HL-60/S4 treated with phorbol 12-myristate 13-acetate at 8.2 ng/mL for 4 days and 3 days (cell line): ENCODE measurements around the gene UNC5C.

Source experiments
- in situ Hi-C: fragments of 300-500 bp; cut with MboI; formaldehyde crosslinking; loops from 2 replicates; pipeline ENCODE4 v1.15.0; 2022; ENCODE audit warnings: low sequenced_read_pairs

The UNC5C gene

DNA sequence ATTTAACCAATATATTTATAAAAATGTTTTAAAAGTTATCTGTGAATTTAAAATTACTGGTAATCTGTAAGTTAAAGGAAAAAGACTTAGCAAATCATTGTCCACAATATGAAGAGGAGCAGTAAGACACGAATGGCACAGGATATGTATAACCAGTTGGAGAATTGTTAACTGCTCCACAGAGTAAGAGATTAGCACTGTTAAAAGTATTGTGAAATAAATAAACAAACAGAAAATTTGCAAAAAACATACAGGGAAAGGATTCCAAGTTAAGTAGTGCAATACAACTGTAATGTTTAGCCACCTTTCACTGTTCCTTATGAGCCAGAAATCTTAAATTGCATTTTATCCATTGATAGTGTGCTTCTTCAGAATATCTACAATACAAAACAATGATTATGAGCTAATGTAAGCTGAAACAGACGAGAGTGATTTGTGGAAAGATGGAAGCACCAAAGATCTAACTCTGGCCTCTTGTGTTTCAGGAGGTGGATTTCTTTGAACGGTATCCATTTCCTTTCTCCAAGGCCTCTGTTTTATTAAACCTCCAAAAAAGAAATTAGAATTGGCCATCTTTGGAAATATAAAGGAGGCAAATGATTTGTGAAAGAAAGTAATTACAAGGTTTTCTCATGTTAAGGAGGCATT lies 188.4 kb downstream of the UNC5C start:
- in situ Hi-C loops = no loop called here

DNA sequence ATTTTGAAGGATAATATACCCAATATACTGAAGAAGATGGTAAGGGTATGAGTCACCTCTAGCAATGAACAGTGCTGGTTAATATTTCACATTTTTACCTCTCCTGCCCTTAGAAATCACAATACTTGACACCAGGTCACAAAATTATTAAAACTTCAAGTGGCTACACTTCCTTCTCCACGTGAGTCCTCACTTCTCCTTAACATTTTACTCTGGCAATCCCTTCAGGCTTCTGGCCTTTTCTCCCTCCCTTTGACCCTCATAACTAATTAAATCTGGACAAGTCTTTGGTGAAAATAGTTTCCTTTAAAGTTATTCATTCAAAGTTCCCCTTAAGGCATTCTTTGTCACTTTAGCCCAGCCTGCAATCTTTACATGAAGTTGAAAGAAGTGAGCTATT lies 190.4 kb downstream of the UNC5C start:
- in situ Hi-C loops = no loop called here

DNA sequence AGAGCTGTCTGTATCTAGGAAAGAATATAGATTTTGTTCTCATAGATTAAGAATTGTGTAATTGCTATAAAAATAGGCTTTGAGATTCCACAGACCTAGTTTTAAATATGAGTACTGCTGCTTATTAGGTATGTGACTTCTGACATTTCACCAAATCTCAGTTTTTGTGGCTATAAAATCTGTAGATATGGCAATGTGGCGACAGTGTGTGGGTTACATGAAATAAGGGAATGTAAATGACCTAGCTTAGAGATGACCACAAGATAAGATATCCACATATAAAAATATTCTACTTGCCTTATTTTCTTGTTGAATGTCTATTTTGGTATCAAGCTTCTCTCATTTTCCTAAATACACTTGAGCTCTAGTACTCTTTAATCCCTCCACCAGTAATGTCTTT lies 193.8 kb downstream of the UNC5C start:
- in situ Hi-C loops = no loop called here

DNA sequence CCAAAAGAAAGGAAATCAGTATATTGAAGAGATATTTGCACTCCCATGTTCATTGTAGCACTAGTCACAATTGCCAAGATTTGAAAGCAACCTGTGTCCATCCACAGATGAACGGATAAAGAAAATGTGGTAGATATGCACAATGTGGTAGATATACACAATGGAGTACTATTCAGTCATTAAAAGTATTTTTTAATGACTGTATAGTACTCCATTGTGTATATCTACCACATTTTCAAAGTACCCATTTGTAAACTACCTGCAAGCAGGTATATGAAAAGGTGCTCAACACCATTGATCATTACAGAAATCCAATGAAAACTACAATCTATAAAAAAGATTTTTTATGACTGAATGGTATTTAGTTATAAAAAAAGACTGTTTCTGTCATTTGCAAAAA lies 200.4 kb downstream of the UNC5C start:
- in situ Hi-C loops = no loop called here

DNA sequence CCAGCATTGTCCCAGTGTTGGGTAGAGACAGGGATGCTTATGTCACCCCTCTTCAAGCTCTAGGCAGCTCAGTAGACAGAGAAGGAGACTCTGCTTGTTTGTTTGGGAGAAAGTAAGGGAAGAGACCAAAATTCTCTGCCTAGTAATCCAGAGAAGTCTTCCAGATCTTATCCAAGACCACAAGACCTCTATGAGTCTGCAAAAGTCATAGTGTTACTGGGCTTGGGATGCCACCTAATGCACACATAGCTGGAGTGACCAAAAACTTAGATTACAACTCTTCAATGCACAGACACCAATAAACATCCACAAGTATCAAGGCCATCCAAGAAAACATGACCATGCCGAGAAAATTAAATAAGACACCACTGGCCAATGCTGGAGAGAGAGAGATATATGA lies 205.5 kb downstream of the UNC5C start:
- in situ Hi-C loops = no loop called here

DNA sequence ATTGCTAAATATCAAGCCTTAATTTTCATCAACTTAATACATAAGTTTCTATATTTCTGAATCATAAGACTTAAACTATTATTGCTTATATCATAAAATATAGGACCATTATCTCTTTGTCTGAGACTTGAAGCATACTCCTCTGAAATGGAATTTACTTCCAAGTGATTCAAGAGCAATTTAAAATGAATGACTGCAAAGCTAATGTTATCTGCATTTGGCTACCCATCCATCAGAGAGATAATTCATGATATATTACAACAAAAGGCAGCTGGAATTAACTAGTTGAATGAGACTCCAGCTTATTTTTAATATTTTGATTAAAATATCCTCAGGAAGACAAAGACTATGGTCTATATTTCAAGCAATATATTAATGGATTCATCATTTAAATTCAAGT lies 208.6 kb downstream of the UNC5C start:
- in situ Hi-C loops = no loop called here

DNA sequence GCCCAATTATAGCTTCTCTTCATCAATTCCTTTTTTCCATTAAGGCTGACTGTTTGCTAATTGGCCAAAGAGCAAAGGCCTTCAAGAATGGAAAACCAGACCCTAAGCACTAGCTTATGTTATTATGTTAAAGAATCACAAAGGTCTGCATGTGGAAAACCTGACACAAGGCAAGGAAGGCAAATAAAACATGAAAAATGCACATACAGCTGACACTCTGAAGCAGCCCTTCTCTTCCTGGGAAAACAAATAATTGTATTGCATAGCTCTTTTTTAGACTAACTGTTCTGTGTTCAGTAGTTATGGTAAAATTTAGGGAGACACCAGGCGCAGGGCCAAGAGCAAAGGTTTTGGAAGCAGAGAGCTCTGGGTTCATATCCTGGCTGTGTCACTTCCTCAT lies 223.1 kb downstream of the UNC5C start:
- in situ Hi-C loops = no loop called here

DNA sequence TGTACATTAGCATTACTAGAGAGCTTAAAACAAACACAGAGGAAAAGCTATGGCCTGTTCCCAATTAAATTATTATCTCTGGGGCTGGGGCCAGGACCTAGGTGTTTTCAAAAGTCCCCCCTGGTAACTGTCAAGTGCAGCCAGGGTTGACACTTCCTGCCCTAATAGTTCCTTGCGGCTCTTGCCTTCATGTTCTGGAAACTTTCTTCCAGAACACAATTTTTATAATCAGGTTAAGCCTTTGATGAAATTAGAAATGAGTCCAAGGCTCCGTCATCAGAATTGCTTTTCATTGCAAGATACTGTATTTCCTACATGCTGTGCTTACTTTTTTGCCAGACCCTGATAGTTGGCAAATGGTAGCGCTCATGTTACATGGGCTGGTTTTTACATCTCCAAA lies 229.6 kb downstream of the UNC5C start:
- in situ Hi-C loops = no loop called here

DNA sequence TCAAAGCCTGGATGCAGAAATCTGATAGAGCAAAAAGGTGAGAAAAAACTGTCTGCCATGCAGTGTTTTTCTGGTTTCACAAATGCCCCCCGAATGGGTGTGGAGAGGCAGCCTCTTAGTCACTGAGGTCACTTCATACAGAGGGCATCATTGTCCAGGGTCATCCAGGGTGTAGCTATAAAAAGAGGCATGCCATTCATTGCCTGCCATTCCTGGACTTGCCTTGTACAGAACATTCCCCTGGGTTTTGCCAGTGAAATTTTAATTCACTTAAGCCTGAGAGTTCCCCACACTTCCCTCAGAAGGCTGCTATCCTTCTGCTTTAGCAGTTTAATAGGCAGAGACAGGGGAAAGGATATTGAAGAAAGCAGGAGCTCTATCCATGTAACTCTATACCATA lies 230.3 kb downstream of the UNC5C start:
- in situ Hi-C loops = no loop called here

DNA sequence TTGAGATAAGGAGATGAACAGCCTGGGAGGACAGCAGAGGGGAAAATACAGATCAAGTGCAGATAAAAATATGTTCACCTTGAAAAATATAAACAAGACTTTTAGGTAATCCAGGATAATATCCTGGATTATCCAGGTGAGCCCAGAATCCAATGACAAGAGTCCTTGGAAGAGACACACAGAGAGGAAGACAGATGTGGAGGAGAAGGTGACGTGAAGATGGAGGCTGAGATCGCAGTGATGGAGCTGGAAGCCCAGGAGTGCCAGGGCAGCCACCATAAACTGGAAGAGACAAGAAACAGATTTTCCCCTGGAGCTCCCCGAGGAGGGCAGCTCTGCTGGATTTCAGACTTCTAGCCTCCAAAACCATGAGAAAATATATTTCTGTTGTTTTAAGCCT lies 230.7 kb downstream of the UNC5C start:
- in situ Hi-C loops = no loop called here

DNA sequence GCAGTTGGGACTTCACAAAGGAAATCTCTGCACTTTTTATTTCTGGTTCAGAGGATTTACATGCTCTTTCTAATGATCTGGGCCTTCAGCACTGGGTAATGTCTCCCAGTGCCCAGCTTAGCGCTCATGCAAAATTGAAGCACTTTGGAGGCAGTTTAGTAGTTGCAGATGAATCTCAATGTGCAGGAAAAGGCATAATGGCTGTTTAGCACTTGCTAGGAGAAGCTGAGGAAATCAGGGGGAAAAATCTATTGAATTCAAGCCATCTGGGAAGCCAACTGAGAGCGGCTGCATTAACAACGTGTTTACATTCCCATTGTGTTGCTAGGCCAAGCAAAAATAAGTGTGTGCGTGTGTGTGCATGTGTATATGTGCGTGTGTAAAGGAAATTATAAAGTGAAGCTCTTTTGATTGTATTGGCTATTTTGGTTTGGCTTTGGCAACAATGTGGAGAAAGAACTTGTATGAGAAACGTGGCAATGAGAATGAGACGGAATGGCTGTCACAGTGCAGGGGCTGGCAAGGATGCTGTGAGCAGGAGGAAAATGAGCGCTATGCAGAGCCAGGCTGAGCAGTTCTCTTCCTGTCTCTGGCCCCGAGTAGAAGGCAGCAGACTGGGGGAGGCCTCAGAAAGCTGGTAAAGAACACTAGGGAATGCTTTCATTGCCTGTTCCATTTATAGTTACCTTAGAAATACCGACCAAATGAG lies 231.5 kb downstream of the UNC5C start:
- in situ Hi-C loops = no loop called here

DNA sequence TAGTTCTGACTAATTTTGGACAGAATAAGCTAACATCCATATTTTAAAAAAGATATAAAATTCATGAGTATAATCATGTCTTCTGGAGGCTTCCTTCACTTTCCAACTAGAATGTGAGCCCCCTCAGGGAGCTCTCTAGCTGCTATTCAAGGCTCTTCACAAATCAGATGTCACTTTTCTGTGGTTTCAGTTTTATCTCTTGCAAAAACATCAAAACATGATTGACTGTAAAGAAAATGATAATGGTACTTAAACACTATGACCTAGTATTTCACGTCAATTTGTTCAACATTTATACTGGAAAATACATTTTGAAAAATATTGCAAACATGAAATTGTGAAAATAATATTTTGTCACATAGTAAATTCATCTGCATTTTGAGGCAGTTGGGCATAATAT lies 234.2 kb downstream of the UNC5C start:
- in situ Hi-C loops = no loop called here

DNA sequence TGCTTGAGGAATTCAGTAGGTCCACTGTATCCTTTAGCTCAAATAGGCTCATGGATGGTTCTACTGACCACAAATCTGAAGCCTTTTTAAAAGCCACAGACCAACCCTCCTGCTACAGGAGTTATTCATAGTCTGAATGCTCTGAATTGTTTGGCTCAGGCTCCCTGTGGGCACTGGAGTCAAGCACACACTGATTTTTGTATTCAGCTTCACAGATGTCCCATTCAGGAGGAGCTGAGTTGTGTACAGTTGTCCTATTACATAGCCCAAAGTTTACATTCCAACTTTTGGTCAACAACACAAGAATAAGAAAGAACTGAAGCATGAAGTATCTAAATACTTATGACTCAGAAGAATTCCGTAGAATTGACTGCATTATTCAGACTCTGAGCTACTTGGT lies 243.9 kb downstream of the UNC5C start:
- in situ Hi-C loops = no loop called here

DNA sequence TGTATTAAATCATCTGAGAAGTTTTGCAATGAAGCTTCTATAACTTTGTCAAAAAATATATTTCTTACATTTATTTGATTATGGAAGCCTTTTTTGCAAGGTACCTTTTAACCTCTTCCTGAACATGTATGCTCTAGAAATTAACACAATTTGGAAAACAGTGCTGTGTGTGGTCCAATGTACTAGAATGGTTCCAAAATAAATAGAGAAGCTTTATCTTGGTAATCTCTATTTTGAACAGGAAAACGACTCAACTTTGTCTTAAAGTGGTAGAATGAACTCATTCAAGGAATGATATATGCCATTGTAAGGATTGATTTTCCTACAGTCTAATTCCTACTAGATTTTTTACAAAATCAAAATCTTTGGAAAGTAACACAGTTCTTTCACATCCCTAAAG lies 248.5 kb downstream of the UNC5C start:
- in situ Hi-C loops = no loop called here

DNA sequence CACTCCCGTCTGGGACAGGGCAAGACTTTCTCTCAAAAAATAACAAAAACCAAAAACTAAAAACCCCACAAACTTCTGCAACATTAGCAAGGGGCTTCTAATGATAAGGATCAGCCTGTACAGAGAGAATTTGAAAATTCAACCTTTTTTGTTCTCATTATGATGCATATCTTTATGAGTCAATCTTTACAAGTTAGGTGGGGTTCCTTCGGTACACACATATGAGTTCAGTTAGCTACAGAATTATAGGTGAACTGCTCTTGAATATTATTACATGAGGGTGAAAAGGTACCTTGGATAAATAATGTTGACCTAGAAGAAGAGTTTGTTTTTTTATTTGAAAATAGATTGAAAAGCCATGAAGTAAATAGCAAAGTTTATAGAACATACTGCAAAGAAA lies 252.7 kb downstream of the UNC5C start:
- in situ Hi-C loops = no loop called here

DNA sequence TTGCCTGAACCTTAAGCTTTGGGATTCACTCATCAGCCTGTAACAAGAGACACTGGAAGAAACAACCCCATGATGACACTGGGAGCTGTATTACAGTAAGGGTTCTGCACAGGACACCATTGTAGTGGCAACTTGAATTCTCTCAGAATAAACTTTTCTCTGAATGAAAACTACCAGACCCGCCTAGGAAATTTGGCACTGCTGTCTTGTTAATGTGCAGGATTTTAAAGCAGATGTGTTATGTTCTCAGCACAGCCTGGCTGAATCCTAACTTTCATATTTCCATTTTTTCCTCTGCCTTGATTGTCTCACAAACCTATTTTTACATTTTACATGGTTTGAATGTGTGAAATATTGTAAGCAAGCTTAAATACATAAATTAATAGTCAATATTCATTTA lies 253.6 kb downstream of the UNC5C start:
- in situ Hi-C loops = no loop called here

DNA sequence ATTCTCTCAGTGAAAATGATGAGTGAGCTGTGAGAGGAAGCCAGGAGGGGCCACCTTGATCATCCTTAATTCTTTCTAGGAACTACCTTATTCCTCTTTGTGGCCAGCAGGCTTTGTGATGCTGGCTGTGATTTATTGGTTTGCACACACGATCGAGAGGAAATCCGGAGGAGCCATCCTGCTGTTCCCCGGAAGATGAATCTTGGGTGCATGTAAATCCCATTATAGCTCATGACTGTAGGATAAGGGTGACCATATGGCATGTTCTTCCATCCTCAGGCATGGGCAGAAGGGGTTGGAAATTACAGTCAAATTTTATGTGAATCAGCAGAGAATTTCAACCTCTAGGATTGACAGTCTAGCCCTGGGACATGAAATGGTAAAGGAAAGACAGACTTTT lies 254.5 kb downstream of the UNC5C start:
- in situ Hi-C loops = no loop called here

DNA sequence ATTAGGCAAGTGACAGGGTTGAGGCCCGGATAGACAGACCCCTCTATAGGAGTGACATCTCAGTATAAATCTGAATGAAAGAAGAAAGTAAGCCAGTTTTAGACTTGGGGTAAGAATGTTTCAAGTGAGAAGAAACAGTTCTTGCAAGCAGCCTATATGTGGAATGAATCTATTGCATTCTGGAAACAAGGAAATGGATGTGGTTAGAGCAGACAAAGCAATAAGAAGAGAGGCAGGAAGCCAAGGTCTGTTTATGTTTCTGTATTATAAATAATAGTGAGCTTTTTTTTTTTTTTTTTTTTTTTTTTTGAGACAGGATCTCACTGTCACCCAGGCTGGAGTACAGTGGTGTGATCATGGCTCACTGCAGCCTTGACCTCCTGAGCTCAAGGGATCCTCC lies 255.8 kb downstream of the UNC5C start:
- in situ Hi-C loops = no loop called here

DNA sequence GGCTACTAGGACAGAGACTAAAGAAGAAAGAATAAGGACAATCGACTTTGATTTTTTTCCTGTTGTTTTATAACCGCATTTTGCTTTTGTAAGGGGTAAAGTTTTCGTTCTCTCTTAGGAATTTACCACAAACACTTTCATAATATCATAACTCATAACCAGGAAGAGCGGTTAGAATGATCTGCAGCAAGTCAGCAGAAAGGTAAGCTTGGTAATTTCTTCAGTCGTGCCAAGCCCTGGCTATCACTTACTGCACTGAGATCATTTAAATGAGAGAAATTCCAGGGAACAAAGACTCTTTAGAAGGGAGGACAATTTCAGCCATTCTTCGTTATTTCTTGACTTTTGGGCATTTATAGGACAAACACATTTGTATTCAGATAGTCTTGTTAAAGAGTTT lies 258.1 kb downstream of the UNC5C start:
- in situ Hi-C loops = no loop called here

DNA sequence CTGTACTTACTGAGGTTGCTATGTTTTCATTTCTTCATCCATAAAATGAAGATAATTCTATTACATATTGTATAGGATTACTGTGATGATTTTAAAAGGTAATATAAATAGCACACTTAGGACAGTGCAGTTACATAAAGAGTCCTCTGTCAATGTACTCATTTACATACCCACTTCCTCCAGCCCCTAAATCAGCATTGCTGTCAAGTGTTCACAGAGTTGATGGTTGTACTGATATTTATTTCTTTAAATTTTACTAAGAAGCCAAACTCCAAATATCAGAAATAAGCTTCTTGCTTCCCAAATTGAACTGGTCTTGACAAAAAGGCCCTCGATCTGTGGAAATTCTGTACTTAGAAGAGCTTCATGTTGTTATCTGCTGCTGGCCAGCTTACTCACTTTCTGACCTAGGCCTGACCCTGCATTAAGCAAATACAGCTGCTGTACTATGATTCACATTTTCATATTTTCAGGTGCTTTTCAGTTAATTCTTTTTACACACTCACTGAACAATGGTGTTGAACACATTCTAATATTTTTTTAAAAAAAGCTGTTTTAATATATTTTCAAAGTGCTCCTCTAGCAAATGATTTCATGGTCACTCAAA lies 259.6 kb downstream of the UNC5C start:
- in situ Hi-C loops = no loop called here

DNA sequence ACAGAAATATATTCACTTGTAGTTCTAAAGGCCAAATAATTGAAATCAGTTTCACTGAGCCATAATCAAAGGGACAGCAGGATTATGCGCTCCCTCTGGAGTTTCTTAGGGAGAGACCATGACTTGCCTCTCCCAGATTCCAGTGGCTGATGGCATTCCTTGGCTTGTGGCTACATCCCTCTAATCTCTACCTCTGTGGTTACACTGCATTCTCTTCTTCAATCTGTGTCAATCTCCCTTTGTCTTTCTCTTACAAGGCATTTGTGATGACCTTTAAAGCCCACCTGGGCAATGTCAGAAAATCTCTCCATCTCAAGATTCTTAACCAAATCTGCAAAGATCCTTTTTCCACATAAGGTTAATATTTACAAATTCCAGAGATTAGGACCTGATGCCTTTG lies 260.2 kb downstream of the UNC5C start:
- in situ Hi-C loops = no loop called here

DNA sequence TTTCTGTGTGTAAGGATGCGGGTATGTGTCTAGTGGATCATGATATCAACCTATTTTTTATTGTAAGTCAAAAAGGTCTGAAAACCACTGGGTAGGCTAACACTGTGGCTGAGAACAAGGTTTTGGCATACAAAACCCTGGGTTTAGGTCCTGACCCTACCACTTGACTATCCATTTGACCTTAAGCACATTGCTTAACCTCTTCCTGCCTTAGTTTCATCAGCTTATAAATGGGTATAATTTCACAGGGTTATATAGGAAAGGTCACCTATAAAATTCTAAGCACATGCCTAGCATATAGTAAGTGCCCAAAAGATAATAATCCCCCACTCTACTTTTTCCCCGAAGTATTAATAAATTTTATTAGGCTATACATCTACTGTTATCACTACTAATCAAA lies 263.0 kb downstream of the UNC5C start:
- in situ Hi-C loops = no loop called here

DNA sequence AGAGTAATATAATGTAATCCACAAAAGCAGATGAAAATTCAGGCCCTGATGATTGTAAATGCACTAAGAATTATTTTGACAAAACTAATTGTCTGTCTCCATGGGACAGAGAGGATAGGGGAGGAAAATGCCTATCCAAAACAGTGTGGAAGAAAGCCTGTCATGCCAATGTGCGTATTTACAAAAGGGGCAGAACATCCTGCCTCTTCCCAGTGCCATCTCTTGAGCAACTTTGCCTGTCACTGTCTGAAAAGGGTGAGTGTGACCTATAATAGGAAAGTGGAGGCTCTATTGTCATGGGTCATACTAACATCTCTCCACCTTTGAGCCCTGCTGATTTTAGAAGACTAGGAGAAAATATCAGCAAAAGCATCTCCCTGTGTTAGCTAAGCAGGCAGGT lies 264.1 kb downstream of the UNC5C start:
- in situ Hi-C loops = no loop called here
